Neural progenitor cell (in vitro differentiated cells): ENCODE data around the gene DOK5. TPM values are rescaled to one million over a fixed set of nuclear protein-coding genes. Genes with fewer than 3 reads are reported as not detected.

Experiments used
- DNase-seq: peaks from one replicate; pipeline ENCODE4 v3.0.0-alpha.2; 2016; ENCODE audit warnings: low spot score
- H2AFZ ChIP-seq: fragments of 200-600 bp; sonication (generic); replicated peaks from 2 replicates; pipeline ENCODE4 v1.6.1; 2016; ENCODE audit warnings: antibody characterized with exemption
- H3F3A ChIP-seq: fragments of 200-600 bp; sonication (generic); 2 replicates; pipeline ENCODE4 v1.6.1; 2016; ENCODE audit warnings: antibody characterized with exemption, low read depth
- H3K27ac ChIP-seq: fragments of 200-600 bp; sonication (generic); 2 replicates; pipeline ENCODE4 v1.5.1; 2016; ENCODE audit warnings: mild to moderate bottlenecking
- H3K27me3 ChIP-seq: fragments of 200-600 bp; sonication (generic); 2 replicates; pipeline ENCODE4 v1.6.1; 2016; ENCODE audit warnings: mild to moderate bottlenecking, moderate library complexity
- H3K36me3 ChIP-seq: fragments of 200-600 bp; sonication (generic); 2 replicates; pipeline ENCODE4 v1.5.1; 2016
- H3K4me1 ChIP-seq: fragments of 200-600 bp; sonication (generic); 2 replicates; pipeline ENCODE4 v1.6.1; 2016; ENCODE audit warnings: mixed run types
- H3K4me2 ChIP-seq: fragments of 200-600 bp; sonication (generic); 2 replicates; pipeline ENCODE4 v1.6.1; 2016
- H3K4me3 ChIP-seq: fragments of 200-600 bp; sonication (generic); 2 replicates; pipeline ENCODE4 v1.5.1; 2016
- H3K79me2 ChIP-seq: fragments of 200-600 bp; sonication (generic); 2 replicates; pipeline ENCODE4 v1.6.1; 2016; ENCODE audit warnings: low read depth
- H3K9ac ChIP-seq: fragments of 200-600 bp; sonication (generic); 2 replicates; pipeline ENCODE4 v1.6.1; 2016
- H3K9me3 ChIP-seq: fragments of 200-600 bp; sonication (generic); 2 replicates; pipeline ENCODE4 v1.5.1; 2016; ENCODE audit warnings: low read depth
- H4K20me1 ChIP-seq: fragments of 200-600 bp; sonication (generic); 2 replicates; pipeline ENCODE4 v1.6.1; 2016; ENCODE audit warnings: low read depth
- H3K27ac Mint-ChIP-seq: 3 replicates; pipeline ENCODE4 v1.8.0; 2021; ENCODE audit warnings: mixed read lengths
- H3K27me3 Mint-ChIP-seq: 2 replicates; pipeline ENCODE4 v1.8.0; 2022; ENCODE audit warnings: low read depth, mild to moderate bottlenecking, inconsistent platforms, moderate library complexity, mixed read lengths; ENCODE audit not compliant: insufficient read depth
- H3K36me3 Mint-ChIP-seq: 3 replicates; pipeline ENCODE4 v1.8.0; 2021; ENCODE audit warnings: mixed read lengths
- H3K4me1 Mint-ChIP-seq: 3 replicates; pipeline ENCODE4 v1.8.0; 2021; ENCODE audit warnings: mixed read lengths
- H3K4me3 Mint-ChIP-seq: 3 replicates; pipeline ENCODE4 v1.8.0; 2021; ENCODE audit warnings: mild to moderate bottlenecking, moderate library complexity, mixed read lengths
- H3K9me3 Mint-ChIP-seq: 3 replicates; pipeline ENCODE4 v1.8.0; 2020; ENCODE audit warnings: mixed read lengths
- CTCF ChIP-seq: fragments of 200-600 bp; sonication (generic); IDR thresholded peaks from 2 replicates; pipeline ENCODE4 v1.5.1; 2017; ENCODE audit warnings: antibody characterized with exemption, mild to moderate bottlenecking
- EZH2 ChIP-seq: fragments of 200-600 bp; sonication (generic); IDR thresholded peaks from 2 replicates; pipeline ENCODE4 v1.6.1; 2017; ENCODE audit warnings: antibody characterized with exemption, mild to moderate bottlenecking, moderate library complexity
- EZH2phosphoT487 ChIP-seq: fragments of 200-600 bp; sonication (generic); IDR thresholded peaks from 2 replicates; pipeline ENCODE4 v1.6.1; 2017; ENCODE audit warnings: antibody characterized with exemption
- total RNA-seq: library from RNA; depleted of rRNA; stranded (reverse); fragments of >200 nt; gene quantifications from 2 replicates; pipeline ENCODE4 v1.2.3, GENCODE V29; 2015; ENCODE audit warnings: low replicate concordance

Gene DOK5
- total RNA-seq, 1 donor from 2014 or later = 3.1 TPM

DNA sequence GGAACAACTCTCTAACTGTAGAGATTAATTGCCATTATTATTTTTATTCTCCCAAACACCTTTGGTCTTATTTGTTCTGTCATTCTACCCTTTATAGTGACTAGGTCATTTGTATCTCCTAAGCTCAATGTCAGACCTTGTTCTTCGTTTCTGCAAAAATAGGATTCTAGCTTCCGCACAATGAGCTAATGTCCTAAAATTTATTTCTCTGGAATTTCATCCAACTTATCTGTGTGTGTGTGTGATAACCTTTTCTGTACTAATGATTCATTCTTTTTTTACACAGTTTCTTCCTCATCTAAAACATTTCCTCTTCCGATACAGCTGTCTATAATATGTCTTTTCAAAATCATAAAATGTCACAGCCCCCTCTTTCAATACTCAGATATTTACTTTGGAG is 84.5 kb downstream of the DOK5 start:
- Mint-ChIP-seq H3K36me3 (peaks cover 62% of the 10 kb centered on the region), H3K9me3 (peaks cover 7% of the 10 kb centered on the region), H3K4me1 (peaks cover 3% of the 10 kb centered on the region), H3K4me3 (no peak overlapping the region), H3K27ac (no peak overlapping the region), H3K27me3 (peaks cover 3% of the 10 kb centered on the region)
- Histone ChIP-seq H4K20me1 (no peaks in the 10 kb centered on the region), H3K4me3 (no peak overlapping the region), H3K9me3 (no peaks in the 10 kb centered on the region), H3K27ac (no peak overlapping the region), H3K36me3 (no peaks in the 10 kb centered on the region), H3K79me2 (no peaks in the 10 kb centered on the region), H3F3A (no peaks in the 10 kb centered on the region), H3K4me2 (no peak overlapping the region), H2AFZ (no peak overlapping the region), H3K9ac (no peak overlapping the region), H3K27me3 (no peaks in the 10 kb centered on the region), H3K4me1 (peaks cover 4% of the 10 kb centered on the region)
- TF ChIP-seq EZH2 (no peak), CTCF (no peak), EZH2phosphoT487 (no peak)
- no peak for DNase-seq

DNA sequence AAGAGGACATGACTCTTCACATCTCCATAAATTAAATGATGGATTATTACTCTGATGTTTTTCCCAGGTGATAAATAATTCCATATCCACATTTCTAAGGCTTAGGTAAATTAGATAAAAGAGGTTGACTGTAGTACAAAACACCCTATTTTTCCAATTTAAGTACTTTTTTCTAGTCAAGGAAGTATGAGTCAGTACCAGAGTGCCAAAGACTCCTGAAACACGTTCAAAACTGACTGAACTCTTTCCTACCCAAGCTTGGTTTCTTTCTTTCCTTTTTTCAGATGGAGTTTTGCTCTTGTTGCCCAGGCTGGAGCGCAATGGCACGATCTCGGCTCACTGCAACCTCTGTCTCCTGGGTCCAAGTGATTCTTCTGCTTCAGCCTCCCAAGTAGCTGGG is 85.0 kb downstream of the DOK5 start:
- Histone ChIP-seq H2AFZ (no peak overlapping the region), H3K4me2 (no peak overlapping the region), H3K79me2 (no peaks in the 10 kb centered on the region), H4K20me1 (no peaks in the 10 kb centered on the region), H3K36me3 (no peaks in the 10 kb centered on the region), H3K4me1 (peaks cover 4% of the 10 kb centered on the region), H3K9me3 (no peaks in the 10 kb centered on the region), H3K9ac (no peak overlapping the region), H3K27me3 (no peaks in the 10 kb centered on the region), H3F3A (no peaks in the 10 kb centered on the region), H3K4me3 (no peak overlapping the region), H3K27ac (no peak overlapping the region)
- Mint-ChIP-seq H3K27me3 (peaks cover 3% of the 10 kb centered on the region), H3K4me1 (peaks cover 4% of the 10 kb centered on the region), H3K36me3 (peaks cover 63% of the 10 kb centered on the region), H3K27ac (no peak overlapping the region), H3K4me3 (no peak overlapping the region), H3K9me3 (peaks cover 8% of the 10 kb centered on the region)
- TF ChIP-seq CTCF (no peak), EZH2 (no peak), EZH2phosphoT487 (no peak)
- DNase-seq = no peak

GRCh38 chr20:54565255-54565654 is 89.9 kb downstream of the DOK5 start:
- H3K9me3 ChIP-seq = no peaks in the 10 kb centered on the region
- no peak overlapping the region for H3K27ac Mint-ChIP-seq
- H3K4me3 Mint-ChIP-seq = no peak overlapping the region
- no peak for TF ChIP-seq EZH2phosphoT487
- H3K4me1 ChIP-seq = peaks cover 4% of the 10 kb centered on the region
- no peak overlapping the region for H3K9ac ChIP-seq
- no peak for DNase-seq
- H3K4me1 Mint-ChIP-seq = peaks cover 4% of the 10 kb centered on the region
- H3K4me3 ChIP-seq = no peak overlapping the region
- H3K9me3 Mint-ChIP-seq = peaks cover 6% of the 10 kb centered on the region
- H4K20me1 ChIP-seq = no peaks in the 10 kb centered on the region
- H3K27ac ChIP-seq = no peak overlapping the region
- H2AFZ ChIP-seq = no peak overlapping the region
- no peaks in the 10 kb centered on the region for H3F3A ChIP-seq
- no peak overlapping the region for H3K4me2 ChIP-seq
- H3K79me2 ChIP-seq = no peaks in the 10 kb centered on the region
- H3K27me3 Mint-ChIP-seq = peaks cover 3% of the 10 kb centered on the region
- H3K27me3 ChIP-seq = no peaks in the 10 kb centered on the region
- no peaks in the 10 kb centered on the region for H3K36me3 ChIP-seq
- peaks cover 40% of the 10 kb centered on the region for H3K36me3 Mint-ChIP-seq

- Mint-ChIP-seq H3K27me3 (peaks cover 3% of the 10 kb centered on the region), H3K9me3 (peaks cover 3% of the 10 kb centered on the region), H3K4me3 (no peak overlapping the region)
These were observed 90.8 kb downstream of the DOK5 start for GRCh38 chr20:54566031-54566688.

More at GRCh38 chr20:54566031-54566688, 90.8 kb downstream of the DOK5 start:
- Histone ChIP-seq H4K20me1 (no peaks in the 10 kb centered on the region), H2AFZ (no peak overlapping the region), H3F3A (no peaks in the 10 kb centered on the region), H3K79me2 (no peaks in the 10 kb centered on the region), H3K27me3 (no peaks in the 10 kb centered on the region), H3K4me1 (peaks cover 4% of the 10 kb centered on the region), H3K36me3 (no peaks in the 10 kb centered on the region), H3K4me3 (no peak overlapping the region), H3K4me2 (no peak overlapping the region), H3K9me3 (no peaks in the 10 kb centered on the region), H3K27ac (no peak overlapping the region), H3K9ac (no peak overlapping the region)
- TF ChIP-seq CTCF (no peak), EZH2phosphoT487 (no peak), EZH2 (no peak)
- H3K36me3 Mint-ChIP-seq = peaks cover 34% of the 10 kb centered on the region
- no peak overlapping the region for H3K27ac Mint-ChIP-seq
- H3K4me1 Mint-ChIP-seq = peaks cover 4% of the 10 kb centered on the region
- no peak for DNase-seq
